SU-DHL-6 (cell line): Measurements from ENCODE around the gene HOXB5.

ENCODE experiments used
- H2AFZ ChIP-seq: fragments of 200-600 bp; sonication (generic); 2 replicates; pipeline ENCODE4 v1.6.1; 2014; ENCODE audit warnings: low read depth, mild to moderate bottlenecking, moderate library complexity, mixed read lengths, antibody characterized with exemption, low read length; ENCODE audit not compliant: severe bottlenecking
- H3F3A ChIP-seq: fragments of 200-600 bp; shearing (Covaris generic); 2 replicates; pipeline ENCODE4 v1.6.0; 2016; ENCODE audit warnings: antibody characterized with exemption, mild to moderate bottlenecking; ENCODE audit not compliant: insufficient read depth
- H3K27ac ChIP-seq: fragments of 200-600 bp; sonication (generic); 2 replicates; pipeline ENCODE4 v1.5.1; 2016; ENCODE audit warnings: low read depth, mild to moderate bottlenecking, low read length, moderate library complexity, mixed read lengths
- H3K27me3 ChIP-seq: fragments of 200-600 bp; sonication (generic), shearing (Covaris generic); 2 replicates; pipeline ENCODE4 v1.6.0; 2014; ENCODE audit warnings: mild to moderate bottlenecking, low read length
- H3K36me3 ChIP-seq: fragments of 200-600 bp; sonication (generic); 2 replicates; pipeline ENCODE4 v1.6.1; 2014; ENCODE audit warnings: mild to moderate bottlenecking, low read length, mixed read lengths
- H3K4me2 ChIP-seq: fragments of 300-600, 200-600 bp; shearing (Covaris generic), sonication (generic); 2 replicates; pipeline ENCODE4 v1.6.0; 2014; ENCODE audit warnings: low read length, low read depth, mild to moderate bottlenecking; ENCODE audit not compliant: poor library complexity, severe bottlenecking
- H3K4me3 ChIP-seq: fragments of 200-600 bp; sonication (generic); 2 replicates; pipeline ENCODE4 v1.5.1; 2014; ENCODE audit warnings: antibody characterized with exemption, low read length, mild to moderate bottlenecking, mixed read lengths; ENCODE audit not compliant: insufficient read depth, poor library complexity, severe bottlenecking
- H3K79me2 ChIP-seq: fragments of 200-600 bp; sonication (generic); 2 replicates; pipeline ENCODE4 v1.6.1; 2014; ENCODE audit warnings: mild to moderate bottlenecking, low read length, moderate library complexity; ENCODE audit not compliant: insufficient read depth
- H3K9ac ChIP-seq: fragments of 200-600 bp; sonication (generic); 2 replicates; pipeline ENCODE4 v1.7.0; 2014; ENCODE audit warnings: mild to moderate bottlenecking, low read length
- H3K9me2 ChIP-seq: fragments of 200-600 bp; sonication (generic); replicated peaks from 2 replicates; pipeline ENCODE4 v1.6.1; 2014; ENCODE audit warnings: low read length; ENCODE audit not compliant: insufficient read depth
- H3K9me3 ChIP-seq: fragments of 200-600 bp; sonication (generic); 2 replicates; pipeline ENCODE4 v1.6.1; 2014; ENCODE audit warnings: low read length, mixed read lengths; ENCODE audit not compliant: insufficient read depth
- H4K20me1 ChIP-seq: fragments of 200-600 bp; sonication (generic); 2 replicates; pipeline ENCODE4 v1.6.1; 2014; ENCODE audit warnings: low read depth, mild to moderate bottlenecking, antibody characterized with exemption, low read length, moderate library complexity, mixed read lengths
- CTCF ChIP-seq: fragments of 200-600 bp; sonication (generic); IDR thresholded peaks from one replicate; pipeline ENCODE4 v1.5.1; 2017; ENCODE audit warnings: antibody characterized with exemption, mild to moderate bottlenecking, low read length, moderate library complexity; ENCODE audit not compliant: insufficient read depth, poor library complexity, severe bottlenecking
- EZH2phosphoT487 ChIP-seq: fragments of 200-600 bp; sonication (generic), shearing (Covaris generic); conservative IDR thresholded peaks from 2 replicates; pipeline ENCODE4 v1.6.1; 2018; ENCODE audit warnings: mild to moderate bottlenecking, antibody characterized with exemption, low read length, moderate library complexity, mixed read lengths

HOXB5 gene

GRCh38 chr17:48619826-48620449 is 26.4 kb upstream of the HOXB5 start:
- H3K4me2 ChIP-seq: no peak overlapping the region
- TF ChIP-seq CTCF: no peak
- TF ChIP-seq EZH2phosphoT487: no peak

GRCh38 chr17:48618256-48618896 is 24.8 kb upstream of the HOXB5 start:
- Histone ChIP-seq H3K36me3 (no peaks in the 10 kb centered on the region), H3K27me3 (no peaks in the 10 kb centered on the region), H3K9me2 (no peaks in the 10 kb centered on the region), H3K79me2 (no peaks in the 10 kb centered on the region), H4K20me1 (no peaks in the 10 kb centered on the region), H3K27ac (no peak overlapping the region), H3K4me2 (no peak overlapping the region), H2AFZ (no peak overlapping the region), H3K4me3 (no peak overlapping the region), H3F3A (no peaks in the 10 kb centered on the region), H3K9me3 (no peaks in the 10 kb centered on the region), H3K9ac (no peak overlapping the region)
- TF ChIP-seq EZH2phosphoT487 (no peak), CTCF (peak; percentile 84)

More at GRCh38 chr17:48619826-48620449, 26.4 kb upstream of the HOXB5 start:
- no peaks in the 10 kb centered on the region for H3F3A ChIP-seq
- H2AFZ ChIP-seq: no peak overlapping the region
- no peak overlapping the region for H3K27ac ChIP-seq
- no peaks in the 10 kb centered on the region for H4K20me1 ChIP-seq
- H3K27me3 ChIP-seq: no peaks in the 10 kb centered on the region
- H3K9me2 ChIP-seq: no peaks in the 10 kb centered on the region
- no peaks in the 10 kb centered on the region for H3K36me3 ChIP-seq
- no peaks in the 10 kb centered on the region for H3K9me3 ChIP-seq
- no peak overlapping the region for H3K9ac ChIP-seq
- H3K79me2 ChIP-seq: no peaks in the 10 kb centered on the region
- H3K4me3 ChIP-seq: no peak overlapping the region

- Histone ChIP-seq H3K27ac (no peak overlapping the region), H3K4me3 (no peak overlapping the region), H3K9me3 (no peaks in the 10 kb centered on the region), H2AFZ (no peak overlapping the region), H3K4me2 (no peak overlapping the region), H3K36me3 (no peaks in the 10 kb centered on the region), H3F3A (no peaks in the 10 kb centered on the region), H3K79me2 (no peaks in the 10 kb centered on the region), H3K9ac (no peak overlapping the region), H3K9me2 (no peaks in the 10 kb centered on the region), H3K27me3 (no peaks in the 10 kb centered on the region), H4K20me1 (no peaks in the 10 kb centered on the region)
- TF ChIP-seq CTCF: no peak
- TF ChIP-seq EZH2phosphoT487: no peak
These were observed 24.1 kb upstream of the HOXB5 start for GRCh38 chr17:48617471-48618255.
